PC-9 (cell line): Measurements from ENCODE around the gene PGPEP1.

ENCODE experiments used
- EZH2 ChIP-seq: fragments of 200-600 bp; sonication (generic); IDR thresholded peaks from 2 replicates; pipeline ENCODE4 v1.8.0; 2017; ENCODE audit warnings: antibody characterized with exemption, low read depth
- TF ChIP-seq, protein P1 (sequence below): fragments of 200-600 bp; sonication (generic); conservative IDR thresholded peaks from 2 replicates; pipeline ENCODE4 v1.6.1; 2017; ENCODE audit warnings: mixed run types, antibody characterized with exemption, mild to moderate bottlenecking, moderate library complexity

DNA sequence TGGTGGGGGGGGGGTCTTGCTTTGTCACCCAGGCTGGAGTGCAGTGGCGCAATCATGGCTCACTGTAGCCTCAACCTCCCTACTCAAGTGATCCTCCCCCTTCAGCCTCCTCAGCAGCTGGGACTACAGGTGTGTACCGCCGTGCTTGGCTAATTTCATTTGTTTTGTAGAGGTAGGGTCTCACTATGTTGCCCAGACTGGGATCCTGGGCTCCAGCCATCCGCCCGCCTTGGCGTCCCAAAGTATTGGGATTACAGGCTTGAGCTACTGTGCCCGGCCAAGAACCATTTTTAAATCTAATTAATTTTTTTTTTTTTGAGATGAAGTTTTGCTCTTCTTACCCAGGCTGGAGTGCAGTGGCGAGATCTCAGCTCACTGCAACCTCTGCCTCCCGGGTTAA is 40.7 kb upstream of the PGPEP1 start:
- TF ChIP-seq, protein P1, sequence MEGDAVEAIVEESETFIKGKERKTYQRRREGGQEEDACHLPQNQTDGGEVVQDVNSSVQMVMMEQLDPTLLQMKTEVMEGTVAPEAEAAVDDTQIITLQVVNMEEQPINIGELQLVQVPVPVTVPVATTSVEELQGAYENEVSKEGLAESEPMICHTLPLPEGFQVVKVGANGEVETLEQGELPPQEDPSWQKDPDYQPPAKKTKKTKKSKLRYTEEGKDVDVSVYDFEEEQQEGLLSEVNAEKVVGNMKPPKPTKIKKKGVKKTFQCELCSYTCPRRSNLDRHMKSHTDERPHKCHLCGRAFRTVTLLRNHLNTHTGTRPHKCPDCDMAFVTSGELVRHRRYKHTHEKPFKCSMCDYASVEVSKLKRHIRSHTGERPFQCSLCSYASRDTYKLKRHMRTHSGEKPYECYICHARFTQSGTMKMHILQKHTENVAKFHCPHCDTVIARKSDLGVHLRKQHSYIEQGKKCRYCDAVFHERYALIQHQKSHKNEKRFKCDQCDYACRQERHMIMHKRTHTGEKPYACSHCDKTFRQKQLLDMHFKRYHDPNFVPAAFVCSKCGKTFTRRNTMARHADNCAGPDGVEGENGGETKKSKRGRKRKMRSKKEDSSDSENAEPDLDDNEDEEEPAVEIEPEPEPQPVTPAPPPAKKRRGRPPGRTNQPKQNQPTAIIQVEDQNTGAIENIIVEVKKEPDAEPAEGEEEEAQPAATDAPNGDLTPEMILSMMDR = no peak
- TF ChIP-seq EZH2 = no peak
